Measurements from ENCODE around the gene PDGFA. TPM values are rescaled to one million over a fixed set of nuclear protein-coding genes. Genes with fewer than 3 reads are reported as not detected.

PDGFA gene
- total RNA-seq (10 to 100 TPM; 25.5 to 42.9 TPM), polyA plus RNA-seq (ENCODE audit: insufficient read length in 2 of 2) (10 to 100 TPM; 73.8 to 76.8 TPM)
- long read RNA-seq, donor 1, transcript PDGFA-203 (6 exons, 2,305 nt), result major isoform, 8 of 8 reads
- long read RNA-seq, donor 1, partial matches to known transcripts, result 0 of 8 reads
- long read RNA-seq, donor 1, other reads (novel, unspliced or antisense), result 0 of 8 reads
- long read RNA-seq, donor 2, partial matches to known transcripts, result 0 of 2 reads
- long read RNA-seq, donor 2, other reads (novel, unspliced or antisense), result 0 of 2 reads
- long read RNA-seq, donor 3, transcript PDGFA-203 (6 exons, 2,305 nt), result major isoform, 5 of 5 reads
- long read RNA-seq, donor 3, partial matches to known transcripts, result 0 of 5 reads
- long read RNA-seq, donor 3, other reads (novel, unspliced or antisense), result 0 of 5 reads
- long read RNA-seq, donor 4, transcript PDGFA-203 (6 exons, 2,305 nt), result major isoform, 6 of 9 reads
- long read RNA-seq, donor 4, partial matches to known transcripts, result 0 of 9 reads
- long read RNA-seq, donor 4, other reads (novel, unspliced or antisense), result 0 of 9 reads

- H3K4me1 ChIP-seq (ENCODE audit: control insufficient read depth, insufficient read depth, low read length), result peaks cover 70% of the 10 kb centered on the region
Observed at GRCh38 chr7:519484-520390, at the start of gene PDGFA. PDGFA (minus strand) TSS chr7:519846; CDS start chr7:519001, 845 bp downstream.

DNA sequence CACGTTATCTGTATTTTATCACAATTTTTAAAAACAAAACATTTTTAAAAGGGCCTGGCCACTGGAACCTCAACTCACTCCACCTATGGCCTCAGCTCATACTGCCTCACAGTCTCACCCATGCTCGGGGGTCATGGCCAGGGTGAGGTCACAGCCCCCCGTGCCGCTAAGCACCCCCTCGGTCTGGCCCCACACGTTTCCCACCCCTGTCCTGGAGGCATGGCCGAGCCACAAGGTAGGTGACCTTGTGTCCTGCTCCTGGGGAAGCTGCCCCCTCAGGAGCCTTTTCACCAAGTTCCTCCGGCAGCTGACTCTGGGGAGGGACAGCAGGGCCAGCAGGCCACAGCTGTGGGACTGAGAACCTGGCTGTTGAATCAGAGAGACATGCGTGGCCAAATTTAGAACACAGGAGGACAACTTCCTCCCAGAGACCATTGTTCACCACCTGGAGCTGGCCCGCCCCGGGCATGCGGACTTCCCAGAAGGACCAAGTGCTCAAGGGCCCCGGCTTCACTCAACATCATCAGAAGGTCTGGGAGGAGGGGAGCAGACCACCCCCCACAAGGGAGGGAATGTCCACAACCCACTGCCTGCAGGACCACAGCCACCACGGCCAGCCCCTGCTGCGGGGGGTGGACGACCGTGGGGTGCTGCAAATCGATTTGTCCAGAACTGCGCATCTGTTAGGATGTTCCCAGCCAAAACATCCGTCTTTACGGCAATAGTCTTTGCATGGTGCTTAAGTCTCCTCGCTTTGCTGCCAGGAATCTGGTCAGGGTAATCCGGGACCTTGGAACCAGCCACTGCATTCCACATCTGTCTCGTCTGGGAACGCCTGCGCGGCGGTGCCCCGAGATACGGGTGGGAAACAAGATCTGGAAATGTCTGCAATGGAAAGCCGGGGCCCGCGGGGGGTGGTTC lies 48.6 kb upstream of the PDGFA start:
- 89% methylated on average over 22 of the region's 33 CpGs for WGBS (ENCODE audit: insufficient coverage)
- Histone ChIP-seq H3K27me3 (ENCODE audit: control insufficient read depth, insufficient read depth, low read length) (no peaks in the 10 kb centered on the region), H3K4me1 (ENCODE audit: control insufficient read depth, insufficient read depth, low read length) (peaks cover 22% of the 10 kb centered on the region), H3K27ac (ENCODE audit: low read depth, low read length) (no peak overlapping the region), H3K4me3 (ENCODE audit: low read depth, low read length) (no peak overlapping the region), H3K36me3 (ENCODE audit: control insufficient read depth, insufficient read depth, low read length) (peaks cover 70% of the 10 kb centered on the region), H3K9me3 (ENCODE audit: control insufficient read depth, insufficient read depth, low read length) (no peaks in the 10 kb centered on the region)
- DNase-seq (ENCODE audit: low read depth in 4 of 6, low spot score in 6 of 6), result no peak

More at GRCh38 chr7:519484-520390, at the start of gene PDGFA:
- under 1% methylated on average over 92 of the region's 132 CpGs for WGBS (ENCODE audit: insufficient coverage)
- peak within 1 kb of the TSS; percentile 57 for H3K4me3 ChIP-seq (ENCODE audit: low read depth, low read length)
- no peaks in the 10 kb centered on the region for H3K9me3 ChIP-seq (ENCODE audit: control insufficient read depth, insufficient read depth, low read length)
- H3K27me3 ChIP-seq (ENCODE audit: control insufficient read depth, insufficient read depth, low read length), result peaks cover 68% of the 10 kb centered on the region
- peak in 3 of 6 donors; percentile 48 to 87 (median 85) for DNase-seq (ENCODE audit: low read depth in 4 of 6, low spot score in 6 of 6)
- H3K27ac ChIP-seq (ENCODE audit: low read depth, low read length), result peak within 1 kb of the TSS; percentile 47
- H3K36me3 ChIP-seq (ENCODE audit: control insufficient read depth, insufficient read depth, low read length), result no peaks in the 10 kb centered on the region

- H3K27ac ChIP-seq (ENCODE audit: low read depth, low read length), result no peak overlapping the region
- peaks cover 66% of the 10 kb centered on the region for H3K36me3 ChIP-seq (ENCODE audit: control insufficient read depth, insufficient read depth, low read length)
- H3K9me3 ChIP-seq (ENCODE audit: control insufficient read depth, insufficient read depth, low read length), result no peaks in the 10 kb centered on the region
- 100% methylated on average over 2 of the region's 3 CpGs for WGBS (ENCODE audit: insufficient coverage)
- DNase-seq (ENCODE audit: low read depth in 4 of 6, low spot score in 6 of 6), result no peak
- H3K27me3 ChIP-seq (ENCODE audit: control insufficient read depth, insufficient read depth, low read length), result no peaks in the 10 kb centered on the region
- peaks cover 20% of the 10 kb centered on the region for H3K4me1 ChIP-seq (ENCODE audit: control insufficient read depth, insufficient read depth, low read length)
- no peak overlapping the region for H3K4me3 ChIP-seq (ENCODE audit: low read depth, low read length)
Observed at GRCh38 chr7:567305-567883, 47.7 kb upstream of the PDGFA start.

- Histone ChIP-seq H3K4me3 (ENCODE audit: low read depth, low read length) (no peak overlapping the region), H3K27ac (ENCODE audit: low read depth, low read length) (no peak overlapping the region), H3K9me3 (ENCODE audit: control insufficient read depth, insufficient read depth, low read length) (no peaks in the 10 kb centered on the region), H3K36me3 (ENCODE audit: control insufficient read depth, insufficient read depth, low read length) (peaks cover 63% of the 10 kb centered on the region), H3K4me1 (ENCODE audit: control insufficient read depth, insufficient read depth, low read length) (peaks cover 28% of the 10 kb centered on the region), H3K27me3 (ENCODE audit: control insufficient read depth, insufficient read depth, low read length) (no peaks in the 10 kb centered on the region)
- WGBS (ENCODE audit: insufficient coverage), result no CpG with 5 or more reads among the region's 1 CpG
- no peak for DNase-seq (ENCODE audit: low read depth in 4 of 6, low spot score in 6 of 6)
Observed at GRCh38 chr7:566100-566499, 46.5 kb upstream of the PDGFA start.

- Histone ChIP-seq H3K4me1 (ENCODE audit: control insufficient read depth, insufficient read depth, low read length) (peaks cover 28% of the 10 kb centered on the region), H3K27me3 (ENCODE audit: control insufficient read depth, insufficient read depth, low read length) (no peaks in the 10 kb centered on the region), H3K27ac (ENCODE audit: low read depth, low read length) (peak overlapping the region; percentile 25), H3K4me3 (ENCODE audit: low read depth, low read length) (no peak overlapping the region), H3K9me3 (ENCODE audit: control insufficient read depth, insufficient read depth, low read length) (no peaks in the 10 kb centered on the region), H3K36me3 (ENCODE audit: control insufficient read depth, insufficient read depth, low read length) (peaks cover 51% of the 10 kb centered on the region)
- peak in 2 of 6 donors; percentile 23 to 65 for DNase-seq (ENCODE audit: low read depth in 4 of 6, low spot score in 6 of 6)
- WGBS (ENCODE audit: insufficient coverage), result 67% methylated on average over 23 of the region's 26 CpGs
Observed at GRCh38 chr7:564176-564865, 44.7 kb upstream of the PDGFA start.

GRCh38 chr7:563629-564170 lies 44.1 kb upstream of the PDGFA start:
- Histone ChIP-seq H3K36me3 (ENCODE audit: control insufficient read depth, insufficient read depth, low read length) (peaks cover 51% of the 10 kb centered on the region), H3K27ac (ENCODE audit: low read depth, low read length) (peak overlapping the region; percentile 25), H3K4me1 (ENCODE audit: control insufficient read depth, insufficient read depth, low read length) (peaks cover 28% of the 10 kb centered on the region), H3K4me3 (ENCODE audit: low read depth, low read length) (no peak overlapping the region), H3K27me3 (ENCODE audit: control insufficient read depth, insufficient read depth, low read length) (no peaks in the 10 kb centered on the region), H3K9me3 (ENCODE audit: control insufficient read depth, insufficient read depth, low read length) (no peaks in the 10 kb centered on the region)
- WGBS (ENCODE audit: insufficient coverage), result 82% methylated on average over 10 of the region's 11 CpGs
- no peak for DNase-seq (ENCODE audit: low read depth in 4 of 6, low spot score in 6 of 6)

- no peak overlapping the region for H3K4me3 ChIP-seq (ENCODE audit: low read depth, low read length)
- peaks cover 28% of the 10 kb centered on the region for H3K4me1 ChIP-seq (ENCODE audit: control insufficient read depth, insufficient read depth, low read length)
- no peak for DNase-seq (ENCODE audit: low read depth in 4 of 6, low spot score in 6 of 6)
- no peak overlapping the region for H3K27ac ChIP-seq (ENCODE audit: low read depth, low read length)
- H3K27me3 ChIP-seq (ENCODE audit: control insufficient read depth, insufficient read depth, low read length), result no peaks in the 10 kb centered on the region
- WGBS (ENCODE audit: insufficient coverage), result 96% methylated on average over 15 of the region's 17 CpGs
- no peaks in the 10 kb centered on the region for H3K9me3 ChIP-seq (ENCODE audit: control insufficient read depth, insufficient read depth, low read length)
- H3K36me3 ChIP-seq (ENCODE audit: control insufficient read depth, insufficient read depth, low read length), result peaks cover 46% of the 10 kb centered on the region
Observed at GRCh38 chr7:562789-563628, 43.4 kb upstream of the PDGFA start.

GRCh38 chr7:562374-562675 lies 42.7 kb upstream of the PDGFA start:
- Histone ChIP-seq H3K4me3 (ENCODE audit: low read depth, low read length) (no peak overlapping the region), H3K9me3 (ENCODE audit: control insufficient read depth, insufficient read depth, low read length) (no peaks in the 10 kb centered on the region), H3K27ac (ENCODE audit: low read depth, low read length) (no peak overlapping the region), H3K4me1 (ENCODE audit: control insufficient read depth, insufficient read depth, low read length) (peaks cover 28% of the 10 kb centered on the region), H3K36me3 (ENCODE audit: control insufficient read depth, insufficient read depth, low read length) (peaks cover 51% of the 10 kb centered on the region), H3K27me3 (ENCODE audit: control insufficient read depth, insufficient read depth, low read length) (no peaks in the 10 kb centered on the region)
- WGBS (ENCODE audit: insufficient coverage), result 74% methylated on average over 7 of the region's 7 CpGs
- no peak for DNase-seq (ENCODE audit: low read depth in 4 of 6, low spot score in 6 of 6)

Data from spinal cord (tissue), 10 donors.